Astrocyte (in vitro differentiated cells and primary cell): ENCODE data around the gene IKBIP. TPM values are rescaled to one million over a fixed set of nuclear protein-coding genes. Genes with fewer than 3 reads are reported as not detected.

ENCODE experiments used
- DNase-seq: peaks from one replicate; pipeline ENCODE4 v3.0.0-alpha.2; 2010; ENCODE audit warnings: low read depth
- FAIRE-seq: peaks from 2 replicates; lab custom pipeline; 2011; peaks lifted over from hg19 to GRCh38; lab: Jason Lieb, UNC
- H2AFZ ChIP-seq: 2 replicates; pipeline ENCODE4 v1.6.0; 2012; ENCODE audit warnings: low read depth, low read length, inconsistent platforms
- H3K27ac ChIP-seq: 2 replicates; pipeline ENCODE4 v1.5.1; 2011; ENCODE audit warnings: low read depth, low read length, inconsistent platforms
- H3K27me3 ChIP-seq: 2 replicates; pipeline ENCODE4 v1.6.0; 2011; ENCODE audit warnings: low read length, inconsistent platforms; ENCODE audit not compliant: insufficient read depth
- H3K36me3 ChIP-seq: 2 replicates; pipeline ENCODE4 v1.5.1; 2011; ENCODE audit warnings: low read length, inconsistent platforms; ENCODE audit not compliant: insufficient read depth
- H3K4me1 ChIP-seq: 2 replicates; pipeline ENCODE4 v1.5.1; 2011; ENCODE audit warnings: low read length, inconsistent platforms; ENCODE audit not compliant: insufficient read depth
- H3K4me2 ChIP-seq: 2 replicates; pipeline ENCODE4 v1.6.0; 2012; ENCODE audit warnings: low read length, inconsistent platforms
- H3K4me3 ChIP-seq: 2 replicates; pipeline ENCODE4 v1.5.1; 2011; ENCODE audit warnings: low read depth, mild to moderate bottlenecking, low read length, inconsistent platforms; ENCODE audit not compliant: insufficient read depth
- H3K79me2 ChIP-seq: 2 replicates; pipeline ENCODE4 v1.6.0; 2012; ENCODE audit warnings: mild to moderate bottlenecking, low read length, inconsistent platforms; ENCODE audit not compliant: insufficient read depth
- H3K9ac ChIP-seq: 2 replicates; pipeline ENCODE4 v1.6.0; 2012; ENCODE audit warnings: mild to moderate bottlenecking, low read length, inconsistent platforms
- H3K9me3 ChIP-seq: 2 replicates; pipeline ENCODE4 v1.5.1; 2012; ENCODE audit warnings: low read depth, mild to moderate bottlenecking, low read length, inconsistent platforms; ENCODE audit not compliant: insufficient read depth
- H4K20me1 ChIP-seq: 2 replicates; pipeline ENCODE4 v1.6.0; 2012; ENCODE audit warnings: low read length, inconsistent platforms; ENCODE audit not compliant: insufficient read depth
- H3K27ac Mint-ChIP-seq: one replicate; pipeline ENCODE4 v1.8.0; 2021; ENCODE audit warnings: mild to moderate bottlenecking, mixed read lengths; ENCODE audit not compliant: unreplicated experiment
- H3K27me3 Mint-ChIP-seq: one replicate; pipeline ENCODE4 v1.8.0; 2021; ENCODE audit warnings: low read depth, mixed read lengths; ENCODE audit not compliant: unreplicated experiment
- H3K36me3 Mint-ChIP-seq: one replicate; pipeline ENCODE4 v1.8.0; 2021; ENCODE audit warnings: low read depth, mixed read lengths; ENCODE audit not compliant: unreplicated experiment
- H3K4me1 Mint-ChIP-seq: one replicate; pipeline ENCODE4 v1.8.0; 2021; ENCODE audit warnings: low read depth, mixed read lengths; ENCODE audit not compliant: unreplicated experiment
- H3K4me3 Mint-ChIP-seq: one replicate; pipeline ENCODE4 v1.8.0; 2021; ENCODE audit warnings: mild to moderate bottlenecking, moderate library complexity, mixed read lengths; ENCODE audit not compliant: unreplicated experiment
- H3K9me3 Mint-ChIP-seq: one replicate; pipeline ENCODE4 v1.8.0; 2021; ENCODE audit warnings: mild to moderate bottlenecking, mixed read lengths; ENCODE audit not compliant: unreplicated experiment
- EZH2 ChIP-seq: IDR thresholded peaks from 2 replicates; pipeline ENCODE4 v1.6.1; 2012; ENCODE audit warnings: mild to moderate bottlenecking, low read length, inconsistent platforms; ENCODE audit not compliant: insufficient read depth
- total RNA-seq: library from RNA; stranded (reverse); gene quantifications from 2 replicates; pipeline ENCODE4 v1.2.1, GENCODE V29; 2021
- TF ChIP-seq, protein P1 (sequence below): IDR thresholded peaks from 2 replicates; pipeline ENCODE4 v1.5.1; 2011; ENCODE audit warnings: low read depth, mild to moderate bottlenecking, inconsistent platforms, low read length, moderate library complexity; ENCODE audit not compliant: insufficient read depth

The IKBIP gene
- total RNA-seq, 1 donor from 2014 or later, result 126 TPM

DNA sequence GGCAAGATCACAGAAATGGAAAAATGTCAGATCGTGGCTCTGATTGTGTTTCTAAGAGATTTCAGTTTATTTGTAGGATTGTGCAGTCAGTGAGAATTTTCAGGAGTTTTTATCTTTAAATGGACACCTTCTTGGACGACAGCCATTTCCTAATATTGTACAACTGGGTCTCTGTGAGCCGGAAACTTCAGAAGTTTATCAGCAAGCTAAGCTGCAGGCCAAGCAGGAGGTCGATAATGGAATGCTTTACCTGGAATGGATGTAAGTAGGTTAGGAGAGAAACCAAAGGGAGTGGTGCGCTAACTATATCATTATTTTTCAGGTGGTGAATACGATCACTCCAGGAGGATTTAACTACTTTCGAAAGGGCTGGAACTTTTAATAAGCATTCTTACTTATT is 26.9 kb upstream of the IKBIP start:
- Histone ChIP-seq H3K4me3 (no peak overlapping the region), H4K20me1 (peaks cover 5% of the 10 kb centered on the region), H3K4me2 (no peak overlapping the region), H3K4me1 (no peaks in the 10 kb centered on the region), H3K27ac (no peak overlapping the region), H3K27me3 (no peaks in the 10 kb centered on the region), H2AFZ (no peak overlapping the region), H3K79me2 (no peaks in the 10 kb centered on the region), H3K9ac (no peak overlapping the region), H3K9me3 (no peaks in the 10 kb centered on the region), H3K36me3 (peaks cover 26% of the 10 kb centered on the region)
- Mint-ChIP-seq H3K36me3 (peaks cover 6% of the 10 kb centered on the region), H3K4me3 (no peak overlapping the region), H3K27ac (no peak overlapping the region), H3K27me3 (no peaks in the 10 kb centered on the region), H3K9me3 (no peaks in the 10 kb centered on the region), H3K4me1 (no peaks in the 10 kb centered on the region)
- TF ChIP-seq, protein P1, sequence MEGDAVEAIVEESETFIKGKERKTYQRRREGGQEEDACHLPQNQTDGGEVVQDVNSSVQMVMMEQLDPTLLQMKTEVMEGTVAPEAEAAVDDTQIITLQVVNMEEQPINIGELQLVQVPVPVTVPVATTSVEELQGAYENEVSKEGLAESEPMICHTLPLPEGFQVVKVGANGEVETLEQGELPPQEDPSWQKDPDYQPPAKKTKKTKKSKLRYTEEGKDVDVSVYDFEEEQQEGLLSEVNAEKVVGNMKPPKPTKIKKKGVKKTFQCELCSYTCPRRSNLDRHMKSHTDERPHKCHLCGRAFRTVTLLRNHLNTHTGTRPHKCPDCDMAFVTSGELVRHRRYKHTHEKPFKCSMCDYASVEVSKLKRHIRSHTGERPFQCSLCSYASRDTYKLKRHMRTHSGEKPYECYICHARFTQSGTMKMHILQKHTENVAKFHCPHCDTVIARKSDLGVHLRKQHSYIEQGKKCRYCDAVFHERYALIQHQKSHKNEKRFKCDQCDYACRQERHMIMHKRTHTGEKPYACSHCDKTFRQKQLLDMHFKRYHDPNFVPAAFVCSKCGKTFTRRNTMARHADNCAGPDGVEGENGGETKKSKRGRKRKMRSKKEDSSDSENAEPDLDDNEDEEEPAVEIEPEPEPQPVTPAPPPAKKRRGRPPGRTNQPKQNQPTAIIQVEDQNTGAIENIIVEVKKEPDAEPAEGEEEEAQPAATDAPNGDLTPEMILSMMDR, result no peak
- TF ChIP-seq EZH2, result no peak
- FAIRE-seq, result no peak
- no peak for DNase-seq

GRCh38 chr12:98669751-98670150 is 25.2 kb upstream of the IKBIP start:
- Histone ChIP-seq H3K9ac (no peak overlapping the region), H3K4me1 (no peaks in the 10 kb centered on the region), H2AFZ (no peak overlapping the region), H3K79me2 (no peaks in the 10 kb centered on the region), H3K27ac (no peak overlapping the region), H3K4me3 (no peak overlapping the region), H3K27me3 (no peaks in the 10 kb centered on the region), H3K4me2 (no peak overlapping the region), H3K36me3 (peaks cover 40% of the 10 kb centered on the region), H4K20me1 (peaks cover 10% of the 10 kb centered on the region), H3K9me3 (no peaks in the 10 kb centered on the region)
- Mint-ChIP-seq H3K27me3 (no peaks in the 10 kb centered on the region), H3K9me3 (no peaks in the 10 kb centered on the region), H3K4me1 (no peaks in the 10 kb centered on the region), H3K27ac (no peak overlapping the region), H3K36me3 (peaks cover 6% of the 10 kb centered on the region), H3K4me3 (no peak overlapping the region)
- FAIRE-seq (no peak), DNase-seq (no peak)
- TF ChIP-seq EZH2, result no peak
- TF ChIP-seq, protein P1, result no peak

DNA sequence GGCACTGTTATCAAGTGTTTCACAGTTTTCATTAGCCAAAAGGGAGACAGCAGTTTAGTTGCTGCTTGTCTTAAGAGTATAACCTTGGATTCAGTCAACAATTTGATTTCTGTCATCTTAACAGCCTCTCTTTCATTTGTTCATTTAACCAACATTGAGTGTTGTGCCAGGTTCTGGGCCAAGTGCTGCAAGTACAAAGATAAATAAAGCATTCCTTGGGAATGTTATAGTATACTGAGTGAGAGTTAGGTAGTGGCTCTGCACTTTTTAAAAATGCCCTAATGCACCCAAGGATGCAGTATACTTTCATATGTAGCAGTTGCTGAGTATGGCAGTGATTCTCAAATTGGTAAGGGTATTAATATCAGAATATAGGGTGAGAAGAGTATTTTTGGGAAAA is 15.9 kb upstream of the IKBIP start:
- H3K9ac ChIP-seq, result no peak overlapping the region
- H3K4me3 ChIP-seq, result no peak overlapping the region
- no peaks in the 10 kb centered on the region for H4K20me1 ChIP-seq
- Mint-ChIP-seq H3K27ac (no peak overlapping the region), H3K9me3 (no peaks in the 10 kb centered on the region), H3K4me3 (no peak overlapping the region), H3K27me3 (no peaks in the 10 kb centered on the region), H3K36me3 (peaks cover 12% of the 10 kb centered on the region), H3K4me1 (peaks cover 8% of the 10 kb centered on the region)
- no peak overlapping the region for H3K4me2 ChIP-seq
- no peak overlapping the region for H2AFZ ChIP-seq
- DNase-seq, result no peak
- FAIRE-seq, result no peak
- H3K9me3 ChIP-seq, result no peaks in the 10 kb centered on the region
- no peaks in the 10 kb centered on the region for H3K27me3 ChIP-seq
- TF ChIP-seq EZH2, result no peak
- TF ChIP-seq, protein P1, result no peak
- no peaks in the 10 kb centered on the region for H3K4me1 ChIP-seq
- H3K27ac ChIP-seq, result no peak overlapping the region
- H3K36me3 ChIP-seq, result peaks cover 30% of the 10 kb centered on the region
- H3K79me2 ChIP-seq, result no peaks in the 10 kb centered on the region
